Neural crest cell (in vitro differentiated cells): ENCODE measurements around the gene SPON2. TPM values are rescaled to one million over a fixed set of nuclear protein-coding genes. Genes with fewer than 3 reads are reported as not detected.

ENCODE experiments used
- DNase-seq: peaks from one replicate; pipeline ENCODE4 v3.0.0; 2021; ENCODE audit warnings: low read depth, mixed read lengths, low spot score
- H3K27ac Mint-ChIP-seq: one replicate; pipeline ENCODE4 v1.8.0; 2021; ENCODE audit warnings: mild to moderate bottlenecking, mixed read lengths; ENCODE audit not compliant: unreplicated experiment
- H3K27me3 Mint-ChIP-seq: 2 replicates; pipeline ENCODE4 v1.8.0; 2021; ENCODE audit warnings: low read depth, mild to moderate bottlenecking, mixed read lengths
- H3K36me3 Mint-ChIP-seq: 2 replicates; pipeline ENCODE4 v1.8.0; 2021; ENCODE audit warnings: low read depth, mild to moderate bottlenecking, mixed read lengths
- H3K4me1 Mint-ChIP-seq: 2 replicates; pipeline ENCODE4 v1.8.0; 2021; ENCODE audit warnings: mixed read lengths
- H3K4me3 Mint-ChIP-seq: one replicate; pipeline ENCODE4 v1.8.0; 2021; ENCODE audit warnings: mild to moderate bottlenecking, mixed read lengths
- H3K9me3 Mint-ChIP-seq: 2 replicates; pipeline ENCODE4 v1.8.0; 2021; ENCODE audit warnings: mixed read lengths
- total RNA-seq: library from RNA; stranded (reverse); gene quantifications from 2 replicates; pipeline ENCODE4 v1.2.1, GENCODE V29; 2021
- TF ChIP-seq, protein P1 (sequence below): fragments of 200-600 bp; sonication (generic); conservative IDR thresholded peaks from 2 replicates; pipeline ENCODE4 v1.5.0; 2021; ENCODE audit warnings: antibody characterized with exemption, mild to moderate bottlenecking

The SPON2 gene
- total RNA-seq, 1 donor from 2014 or later = 4.1 TPM

DNA sequence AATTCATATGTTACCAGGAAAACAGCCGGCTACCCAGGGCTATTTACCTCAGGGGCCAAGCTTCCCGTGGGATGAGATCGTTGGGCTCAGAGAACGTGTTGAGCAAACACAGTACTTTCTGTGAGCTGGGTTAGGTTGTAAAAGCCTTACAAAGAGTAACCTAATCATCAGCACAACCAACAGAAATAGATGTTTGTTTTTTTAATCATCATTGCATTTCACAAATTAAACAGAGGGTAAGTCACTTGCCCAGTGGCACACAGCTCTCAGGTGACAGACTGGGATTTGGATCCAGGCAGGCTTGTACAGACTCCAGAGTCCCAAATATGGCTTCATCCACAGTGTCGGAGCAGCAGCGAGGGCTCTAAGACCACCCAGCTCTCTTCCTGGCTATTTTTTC, 20.1 kb downstream of the SPON2 start:
- no peaks in the 10 kb centered on the region for H3K9me3 Mint-ChIP-seq
- H3K27me3 Mint-ChIP-seq = peaks cover 55% of the 10 kb centered on the region
- H3K4me1 Mint-ChIP-seq = no peaks in the 10 kb centered on the region
- no peak for DNase-seq
- H3K27ac Mint-ChIP-seq = no peak overlapping the region
- no peak overlapping the region for H3K4me3 Mint-ChIP-seq
- TF ChIP-seq, protein P1, sequence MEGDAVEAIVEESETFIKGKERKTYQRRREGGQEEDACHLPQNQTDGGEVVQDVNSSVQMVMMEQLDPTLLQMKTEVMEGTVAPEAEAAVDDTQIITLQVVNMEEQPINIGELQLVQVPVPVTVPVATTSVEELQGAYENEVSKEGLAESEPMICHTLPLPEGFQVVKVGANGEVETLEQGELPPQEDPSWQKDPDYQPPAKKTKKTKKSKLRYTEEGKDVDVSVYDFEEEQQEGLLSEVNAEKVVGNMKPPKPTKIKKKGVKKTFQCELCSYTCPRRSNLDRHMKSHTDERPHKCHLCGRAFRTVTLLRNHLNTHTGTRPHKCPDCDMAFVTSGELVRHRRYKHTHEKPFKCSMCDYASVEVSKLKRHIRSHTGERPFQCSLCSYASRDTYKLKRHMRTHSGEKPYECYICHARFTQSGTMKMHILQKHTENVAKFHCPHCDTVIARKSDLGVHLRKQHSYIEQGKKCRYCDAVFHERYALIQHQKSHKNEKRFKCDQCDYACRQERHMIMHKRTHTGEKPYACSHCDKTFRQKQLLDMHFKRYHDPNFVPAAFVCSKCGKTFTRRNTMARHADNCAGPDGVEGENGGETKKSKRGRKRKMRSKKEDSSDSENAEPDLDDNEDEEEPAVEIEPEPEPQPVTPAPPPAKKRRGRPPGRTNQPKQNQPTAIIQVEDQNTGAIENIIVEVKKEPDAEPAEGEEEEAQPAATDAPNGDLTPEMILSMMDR = no peak
- H3K36me3 Mint-ChIP-seq = no peaks in the 10 kb centered on the region

DNA sequence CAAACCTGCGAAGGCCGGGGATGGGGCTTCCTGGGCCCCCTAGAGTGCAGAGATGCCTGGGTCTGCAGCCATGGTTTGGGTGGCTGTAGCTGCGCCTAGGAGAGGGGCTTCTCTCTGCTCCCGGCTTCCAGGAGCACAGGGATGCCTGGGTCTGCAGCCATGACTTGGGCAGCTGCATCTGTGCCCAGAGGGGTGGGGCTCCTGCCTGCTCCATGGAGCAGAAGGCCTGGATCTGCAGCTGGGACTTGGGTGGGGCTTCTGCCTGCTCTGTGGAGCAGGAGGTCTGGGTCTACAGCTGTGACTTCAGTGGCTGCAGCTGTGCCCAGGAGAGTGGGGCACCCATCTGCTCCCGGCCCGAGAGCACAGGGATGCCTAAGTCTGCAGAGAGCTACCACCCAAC, 20.8 kb downstream of the SPON2 start:
- TF ChIP-seq, protein P1 = no peak
- Mint-ChIP-seq H3K4me1 (no peaks in the 10 kb centered on the region), H3K9me3 (peaks cover 2% of the 10 kb centered on the region), H3K4me3 (no peak overlapping the region), H3K27me3 (peaks cover 51% of the 10 kb centered on the region), H3K27ac (no peak overlapping the region), H3K36me3 (no peaks in the 10 kb centered on the region)
- DNase-seq = no peak

DNA sequence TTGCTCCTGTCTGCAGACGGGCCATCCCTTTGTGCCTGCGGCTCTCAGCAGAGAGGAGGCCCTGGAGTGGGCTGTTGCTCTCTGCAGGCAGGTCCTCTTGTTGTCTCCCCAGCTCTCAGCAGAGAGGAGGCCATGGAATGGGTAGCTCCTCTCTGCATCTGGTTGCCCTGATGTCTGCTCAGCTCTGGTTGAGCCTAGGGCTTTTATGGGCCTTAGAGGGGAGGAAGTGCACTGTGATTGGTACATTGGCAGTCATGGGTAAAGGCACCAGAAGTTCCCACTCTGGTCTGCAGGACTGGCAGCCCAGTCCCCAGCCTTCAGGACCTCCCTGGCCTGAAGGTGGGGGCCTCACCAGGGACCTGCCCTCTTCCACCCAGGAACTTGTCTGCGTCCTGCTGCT, 21.5 kb downstream of the SPON2 start:
- H3K4me3 Mint-ChIP-seq = no peak overlapping the region
- no peak for DNase-seq
- H3K4me1 Mint-ChIP-seq = no peaks in the 10 kb centered on the region
- H3K9me3 Mint-ChIP-seq = peaks cover 2% of the 10 kb centered on the region
- peaks cover 46% of the 10 kb centered on the region for H3K27me3 Mint-ChIP-seq
- H3K36me3 Mint-ChIP-seq = no peaks in the 10 kb centered on the region
- TF ChIP-seq, protein P1 = no peak
- H3K27ac Mint-ChIP-seq = no peak overlapping the region

DNA sequence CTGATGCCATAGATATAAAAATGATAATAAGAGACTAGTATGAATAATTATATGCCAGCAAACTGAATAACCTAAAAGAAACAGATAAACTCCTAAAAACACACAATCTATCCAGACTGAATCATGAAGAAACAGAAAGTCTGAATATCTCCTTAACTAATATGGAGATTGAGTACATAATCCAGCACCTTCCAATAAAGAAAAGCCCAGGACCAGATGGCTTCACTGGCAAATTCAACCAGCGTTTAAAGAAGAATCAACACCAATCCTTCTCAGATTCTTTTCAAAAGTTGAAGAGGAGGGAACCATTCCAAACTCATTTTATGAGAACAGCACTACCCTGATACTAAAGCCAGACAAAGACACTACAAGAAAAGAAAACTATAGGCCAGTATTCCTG, 32.5 kb downstream of the SPON2 start:
- TF ChIP-seq, protein P1 = no peak
- peaks cover 7% of the 10 kb centered on the region for H3K9me3 Mint-ChIP-seq
- H3K4me3 Mint-ChIP-seq = no peak overlapping the region
- H3K36me3 Mint-ChIP-seq = peaks cover 6% of the 10 kb centered on the region
- no peak for DNase-seq
- H3K4me1 Mint-ChIP-seq = no peaks in the 10 kb centered on the region
- no peak overlapping the region for H3K27ac Mint-ChIP-seq
- peaks cover 69% of the 10 kb centered on the region for H3K27me3 Mint-ChIP-seq

DNA sequence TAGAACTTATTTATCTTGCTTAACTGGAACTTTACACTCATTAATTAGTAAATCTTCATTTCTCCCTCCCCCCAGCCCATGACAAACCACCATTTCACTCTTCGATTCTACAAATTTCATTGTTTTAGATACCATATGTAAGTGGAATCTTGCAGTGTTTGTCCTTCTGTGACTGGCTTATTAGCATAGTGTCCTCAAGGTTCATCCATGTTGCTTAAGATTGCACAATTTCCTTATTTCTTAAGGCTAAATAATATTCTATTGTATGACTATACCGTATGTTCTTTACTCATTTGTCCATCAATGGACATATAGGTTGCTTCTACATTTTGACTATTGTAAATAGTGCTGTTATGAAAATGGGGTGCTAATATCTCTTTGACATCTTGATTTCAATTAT, 34.5 kb downstream of the SPON2 start:
- no peak for DNase-seq
- H3K36me3 Mint-ChIP-seq = peaks cover 3% of the 10 kb centered on the region
- H3K27me3 Mint-ChIP-seq = peaks cover 72% of the 10 kb centered on the region
- H3K4me1 Mint-ChIP-seq = no peaks in the 10 kb centered on the region
- no peak overlapping the region for H3K27ac Mint-ChIP-seq
- TF ChIP-seq, protein P1 = no peak
- no peaks in the 10 kb centered on the region for H3K9me3 Mint-ChIP-seq
- no peak overlapping the region for H3K4me3 Mint-ChIP-seq
